ENCODE measurements around the gene CNGB1.

DNA sequence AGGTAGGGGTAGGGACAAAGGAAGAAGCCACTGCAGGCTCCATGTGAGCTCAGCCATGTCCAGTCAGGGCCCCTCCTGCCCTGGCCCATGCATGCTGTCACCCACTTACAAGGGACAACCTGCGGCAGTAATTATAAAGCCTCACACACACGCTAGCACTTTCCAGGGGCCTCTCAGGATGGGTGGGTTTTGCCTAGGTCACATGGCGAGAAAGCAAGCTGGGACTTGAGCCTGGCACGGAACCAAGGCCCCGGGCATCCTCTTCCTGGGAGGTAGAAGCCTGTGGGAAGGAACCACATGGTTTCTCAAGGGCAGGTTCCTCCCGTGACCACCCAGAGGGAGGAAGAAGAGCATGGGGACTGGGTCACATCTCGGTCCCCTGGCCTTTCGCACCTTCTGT is 22.5 kb upstream of the CNGB1 start:
- TF ChIP-seq, protein P1, sequence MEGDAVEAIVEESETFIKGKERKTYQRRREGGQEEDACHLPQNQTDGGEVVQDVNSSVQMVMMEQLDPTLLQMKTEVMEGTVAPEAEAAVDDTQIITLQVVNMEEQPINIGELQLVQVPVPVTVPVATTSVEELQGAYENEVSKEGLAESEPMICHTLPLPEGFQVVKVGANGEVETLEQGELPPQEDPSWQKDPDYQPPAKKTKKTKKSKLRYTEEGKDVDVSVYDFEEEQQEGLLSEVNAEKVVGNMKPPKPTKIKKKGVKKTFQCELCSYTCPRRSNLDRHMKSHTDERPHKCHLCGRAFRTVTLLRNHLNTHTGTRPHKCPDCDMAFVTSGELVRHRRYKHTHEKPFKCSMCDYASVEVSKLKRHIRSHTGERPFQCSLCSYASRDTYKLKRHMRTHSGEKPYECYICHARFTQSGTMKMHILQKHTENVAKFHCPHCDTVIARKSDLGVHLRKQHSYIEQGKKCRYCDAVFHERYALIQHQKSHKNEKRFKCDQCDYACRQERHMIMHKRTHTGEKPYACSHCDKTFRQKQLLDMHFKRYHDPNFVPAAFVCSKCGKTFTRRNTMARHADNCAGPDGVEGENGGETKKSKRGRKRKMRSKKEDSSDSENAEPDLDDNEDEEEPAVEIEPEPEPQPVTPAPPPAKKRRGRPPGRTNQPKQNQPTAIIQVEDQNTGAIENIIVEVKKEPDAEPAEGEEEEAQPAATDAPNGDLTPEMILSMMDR (IDR thresholded peaks at IDR 0.05): no peak
- TF ChIP-seq, protein P2, sequence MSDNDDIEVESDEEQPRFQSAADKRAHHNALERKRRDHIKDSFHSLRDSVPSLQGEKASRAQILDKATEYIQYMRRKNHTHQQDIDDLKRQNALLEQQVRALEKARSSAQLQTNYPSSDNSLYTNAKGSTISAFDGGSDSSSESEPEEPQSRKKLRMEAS (IDR thresholded peaks at IDR 0.05): no peak
- TF ChIP-seq, protein P3, sequence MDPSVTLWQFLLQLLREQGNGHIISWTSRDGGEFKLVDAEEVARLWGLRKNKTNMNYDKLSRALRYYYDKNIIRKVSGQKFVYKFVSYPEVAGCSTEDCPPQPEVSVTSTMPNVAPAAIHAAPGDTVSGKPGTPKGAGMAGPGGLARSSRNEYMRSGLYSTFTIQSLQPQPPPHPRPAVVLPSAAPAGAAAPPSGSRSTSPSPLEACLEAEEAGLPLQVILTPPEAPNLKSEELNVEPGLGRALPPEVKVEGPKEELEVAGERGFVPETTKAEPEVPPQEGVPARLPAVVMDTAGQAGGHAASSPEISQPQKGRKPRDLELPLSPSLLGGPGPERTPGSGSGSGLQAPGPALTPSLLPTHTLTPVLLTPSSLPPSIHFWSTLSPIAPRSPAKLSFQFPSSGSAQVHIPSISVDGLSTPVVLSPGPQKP (IDR thresholded peaks at IDR 0.05; ENCODE audit: low read depth, low read length): no peak
- TF ChIP-seq JUNB (IDR thresholded peaks at IDR 0.05) (no peak), KDM5A (IDR thresholded peaks at IDR 0.05) (no peak), HDAC2 (IDR thresholded peaks at IDR 0.05) (no peak)
- TF ChIP-seq, protein P4, sequence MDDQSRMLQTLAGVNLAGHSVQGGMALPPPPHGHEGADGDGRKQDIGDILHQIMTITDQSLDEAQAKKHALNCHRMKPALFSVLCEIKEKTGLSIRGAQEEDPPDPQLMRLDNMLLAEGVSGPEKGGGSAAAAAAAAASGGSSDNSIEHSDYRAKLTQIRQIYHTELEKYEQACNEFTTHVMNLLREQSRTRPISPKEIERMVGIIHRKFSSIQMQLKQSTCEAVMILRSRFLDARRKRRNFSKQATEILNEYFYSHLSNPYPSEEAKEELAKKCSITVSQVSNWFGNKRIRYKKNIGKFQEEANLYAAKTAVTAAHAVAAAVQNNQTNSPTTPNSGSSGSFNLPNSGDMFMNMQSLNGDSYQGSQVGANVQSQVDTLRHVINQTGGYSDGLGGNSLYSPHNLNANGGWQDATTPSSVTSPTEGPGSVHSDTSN (IDR thresholded peaks at IDR 0.05): no peak
- TF ChIP-seq, protein P5, sequence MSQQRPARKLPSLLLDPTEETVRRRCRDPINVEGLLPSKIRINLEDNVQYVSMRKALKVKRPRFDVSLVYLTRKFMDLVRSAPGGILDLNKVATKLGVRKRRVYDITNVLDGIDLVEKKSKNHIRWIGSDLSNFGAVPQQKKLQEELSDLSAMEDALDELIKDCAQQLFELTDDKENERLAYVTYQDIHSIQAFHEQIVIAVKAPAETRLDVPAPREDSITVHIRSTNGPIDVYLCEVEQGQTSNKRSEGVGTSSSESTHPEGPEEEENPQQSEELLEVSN (IDR thresholded peaks at IDR 0.05; ENCODE audit: borderline replicate concordance, low read depth): no peak
- TF ChIP-seq, protein P6, sequence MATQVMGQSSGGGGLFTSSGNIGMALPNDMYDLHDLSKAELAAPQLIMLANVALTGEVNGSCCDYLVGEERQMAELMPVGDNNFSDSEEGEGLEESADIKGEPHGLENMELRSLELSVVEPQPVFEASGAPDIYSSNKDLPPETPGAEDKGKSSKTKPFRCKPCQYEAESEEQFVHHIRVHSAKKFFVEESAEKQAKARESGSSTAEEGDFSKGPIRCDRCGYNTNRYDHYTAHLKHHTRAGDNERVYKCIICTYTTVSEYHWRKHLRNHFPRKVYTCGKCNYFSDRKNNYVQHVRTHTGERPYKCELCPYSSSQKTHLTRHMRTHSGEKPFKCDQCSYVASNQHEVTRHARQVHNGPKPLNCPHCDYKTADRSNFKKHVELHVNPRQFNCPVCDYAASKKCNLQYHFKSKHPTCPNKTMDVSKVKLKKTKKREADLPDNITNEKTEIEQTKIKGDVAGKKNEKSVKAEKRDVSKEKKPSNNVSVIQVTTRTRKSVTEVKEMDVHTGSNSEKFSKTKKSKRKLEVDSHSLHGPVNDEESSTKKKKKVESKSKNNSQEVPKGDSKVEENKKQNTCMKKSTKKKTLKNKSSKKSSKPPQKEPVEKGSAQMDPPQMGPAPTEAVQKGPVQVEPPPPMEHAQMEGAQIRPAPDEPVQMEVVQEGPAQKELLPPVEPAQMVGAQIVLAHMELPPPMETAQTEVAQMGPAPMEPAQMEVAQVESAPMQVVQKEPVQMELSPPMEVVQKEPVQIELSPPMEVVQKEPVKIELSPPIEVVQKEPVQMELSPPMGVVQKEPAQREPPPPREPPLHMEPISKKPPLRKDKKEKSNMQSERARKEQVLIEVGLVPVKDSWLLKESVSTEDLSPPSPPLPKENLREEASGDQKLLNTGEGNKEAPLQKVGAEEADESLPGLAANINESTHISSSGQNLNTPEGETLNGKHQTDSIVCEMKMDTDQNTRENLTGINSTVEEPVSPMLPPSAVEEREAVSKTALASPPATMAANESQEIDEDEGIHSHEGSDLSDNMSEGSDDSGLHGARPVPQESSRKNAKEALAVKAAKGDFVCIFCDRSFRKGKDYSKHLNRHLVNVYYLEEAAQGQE (IDR thresholded peaks at IDR 0.05): no peak
